ENCODE data around the gene NCOA3. TPM values are rescaled to one million over a fixed set of nuclear protein-coding genes. Genes with fewer than 3 reads are reported as not detected.

NCOA3 gene
- total and polyA plus RNA-seq, 2 experiments from 2014 or later = 6.7 to 25.8 TPM

- no peaks in the 10 kb centered on the region; the same call in 1 of the 2 replicates for H3K36me3 ChIP-seq (ENCODE audit: insufficient read depth)
- Mint-ChIP-seq H3K4me3 (no peak overlapping the region), H3K27me3 (ENCODE audit: insufficient read depth, low read depth, poor library complexity) (peaks cover 3% of the 10 kb centered on the region), H3K36me3 (ENCODE audit: low read depth) (peaks cover 8% of the 10 kb centered on the region), H3K27ac (0 out of 2 replicates have a peak overlapping the region, but pooled peaks have one; percentile 1), H3K4me1 (peaks cover 6% of the 10 kb centered on the region; the same call in 2 of the 3 replicates), H3K9me3 (peaks cover 8% of the 10 kb centered on the region)
- no peak for TF ChIP-seq ZNF331 (CRISPR knock-in tag; IDR thresholded peaks at IDR 0.05; ENCODE audit: low read depth)
- no peak for TF ChIP-seq POLR2AphosphoS5 (IDR thresholded peaks at IDR 0.05; ENCODE audit: low read depth)
- no peak for TF ChIP-seq ZNF114 (CRISPR knock-in tag; IDR thresholded peaks at IDR 0.05)
- TF ChIP-seq ZNF462 (CRISPR knock-in tag; IDR thresholded peaks at IDR 0.05) = no peak
- TF ChIP-seq EZH2 (IDR thresholded peaks at IDR 0.05; ENCODE audit: low read depth, unreplicated experiment) = no peak
- TF ChIP-seq REST (IDR thresholded peaks at IDR 0.05; ENCODE audit: unreplicated experiment) = no peak
- H3K4me1 ChIP-seq (ENCODE audit: insufficient read depth) = 0 out of 2 replicates have a peak, but pooled peaks cover 10% of the 10 kb centered on the region
- no peak overlapping the region for H3K4me2 ChIP-seq
- no peaks in the 10 kb centered on the region for H3K9me2 ChIP-seq (ENCODE audit: insufficient read depth)
- H3K27me3 ChIP-seq (ENCODE audit: insufficient read depth) = no peaks in the 10 kb centered on the region
- H4K20me1 ChIP-seq (replicated peaks; ENCODE audit: insufficient read depth) = peaks cover 22% of the 10 kb centered on the region
- no peak overlapping the region for H3K4me3 ChIP-seq
- peaks cover 92% of the 10 kb centered on the region for H3K79me2 ChIP-seq (replicated peaks; ENCODE audit: insufficient read depth)
- no peak overlapping the region for H2AFZ ChIP-seq
- ATAC-seq (no peak), DNase-seq (ENCODE audit: low spot score) (no peak)
- H3K27ac ChIP-seq (ENCODE audit: low read depth) = no peak overlapping the region
- H3F3A ChIP-seq (replicated peaks; ENCODE audit: low read depth) = no peaks in the 10 kb centered on the region
These were observed 30.3 kb downstream of the NCOA3 start for GRCh38 chr20:47532002-47532401.

Data from GM23338 (cell line).